Neural progenitor cell (in vitro differentiated cells): ENCODE measurements around the gene CYP3A7.

ENCODE experiments used
- EZH2 ChIP-seq: fragments of 200-600 bp; sonication (generic); IDR thresholded peaks from 2 replicates; pipeline ENCODE4 v1.6.1; 2017; ENCODE audit warnings: antibody characterized with exemption, mild to moderate bottlenecking, moderate library complexity
- TF ChIP-seq, protein P1 (sequence below): fragments of 200-600 bp; sonication (generic); IDR thresholded peaks from 2 replicates; pipeline ENCODE4 v1.5.1; 2017; ENCODE audit warnings: antibody characterized with exemption, mild to moderate bottlenecking

DNA sequence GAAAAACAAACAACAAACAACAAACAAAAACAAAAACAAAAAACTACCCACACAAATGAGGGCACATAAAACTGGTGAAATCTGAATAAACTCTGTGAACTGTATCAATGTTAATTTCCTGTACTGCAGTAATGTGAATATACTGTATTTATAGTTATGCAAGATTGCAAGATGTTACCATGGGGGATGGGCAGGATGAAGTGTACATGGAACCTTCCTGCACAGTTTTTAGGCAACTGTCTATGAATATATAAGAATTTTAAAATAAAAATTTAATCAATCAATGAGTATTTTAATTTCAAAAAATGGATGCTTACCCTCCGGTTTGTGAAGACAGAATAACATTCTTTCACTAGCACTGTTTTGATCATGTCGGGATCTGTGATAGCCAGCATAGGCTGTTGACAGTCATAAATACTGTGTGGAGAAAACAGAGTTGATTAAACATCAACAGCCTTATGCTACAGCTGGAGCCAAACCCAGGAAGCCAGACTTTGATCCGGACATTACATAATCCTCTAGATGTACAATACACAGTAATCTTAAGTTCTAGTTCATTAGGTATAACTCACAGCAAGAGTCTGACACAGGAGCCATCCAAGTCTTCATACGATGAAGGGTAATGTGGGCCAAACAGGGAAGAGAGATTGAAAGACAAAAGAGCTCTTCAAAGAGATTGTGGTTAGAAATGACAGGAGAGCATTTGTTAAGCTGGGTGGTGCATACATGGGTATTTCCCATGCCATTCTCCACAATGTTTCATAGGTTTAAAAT lies 14.8 kb downstream of the CYP3A7 start:
- TF ChIP-seq, protein P1, sequence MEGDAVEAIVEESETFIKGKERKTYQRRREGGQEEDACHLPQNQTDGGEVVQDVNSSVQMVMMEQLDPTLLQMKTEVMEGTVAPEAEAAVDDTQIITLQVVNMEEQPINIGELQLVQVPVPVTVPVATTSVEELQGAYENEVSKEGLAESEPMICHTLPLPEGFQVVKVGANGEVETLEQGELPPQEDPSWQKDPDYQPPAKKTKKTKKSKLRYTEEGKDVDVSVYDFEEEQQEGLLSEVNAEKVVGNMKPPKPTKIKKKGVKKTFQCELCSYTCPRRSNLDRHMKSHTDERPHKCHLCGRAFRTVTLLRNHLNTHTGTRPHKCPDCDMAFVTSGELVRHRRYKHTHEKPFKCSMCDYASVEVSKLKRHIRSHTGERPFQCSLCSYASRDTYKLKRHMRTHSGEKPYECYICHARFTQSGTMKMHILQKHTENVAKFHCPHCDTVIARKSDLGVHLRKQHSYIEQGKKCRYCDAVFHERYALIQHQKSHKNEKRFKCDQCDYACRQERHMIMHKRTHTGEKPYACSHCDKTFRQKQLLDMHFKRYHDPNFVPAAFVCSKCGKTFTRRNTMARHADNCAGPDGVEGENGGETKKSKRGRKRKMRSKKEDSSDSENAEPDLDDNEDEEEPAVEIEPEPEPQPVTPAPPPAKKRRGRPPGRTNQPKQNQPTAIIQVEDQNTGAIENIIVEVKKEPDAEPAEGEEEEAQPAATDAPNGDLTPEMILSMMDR = no peak
- no peak for TF ChIP-seq EZH2
